PC-3 (cell line): Measurements from ENCODE around the gene CFAP20DC. TPM values are rescaled to one million over a fixed set of nuclear protein-coding genes. Genes with fewer than 3 reads are reported as not detected.
"Not testable (repeated sequence)": the region's sequence is repeated elsewhere in the genome, so short reads cannot be mapped to it uniquely, and the experiment has no call there.

Experiments
- ATAC-seq: fragments of 200-7000 bp; cut with Tn5 transposase; 2 replicates; pipeline ENCODE4 v1.9.1; 2020; ENCODE audit warnings: mild to moderate bottlenecking, moderate library complexity
- BruUV-seq: library from RNA; stranded (reverse); fragments of 400-500 nt; replicated peaks from 2 replicates; lab custom pipeline; 2021; lab: Mats Ljungman, UMichigan
- CTCF ChIA-PET: fragments of 300-600 bp; sonication (Branson Sonifier 250); formaldehyde crosslinking; loops from one replicate; lab custom pipeline; 2022; ENCODE audit warnings: antibody characterized with exemption; lab: Charles Lee
- POLR2A ChIA-PET: fragments of 300-600 bp; sonication (Branson Sonifier 250); formaldehyde crosslinking; loops from one replicate; lab custom pipeline; 2022; ENCODE audit warnings: antibody characterized with exemption; ENCODE audit not compliant: unreplicated experiment; lab: Charles Lee
- DNase-seq: peaks from one replicate; pipeline ENCODE4 v3.0.0-alpha.2; 2015
- H2AFZ ChIP-seq: fragments of 300-600 bp; sonication (generic); 2 replicates; pipeline ENCODE4 v1.6.0; 2016; ENCODE audit warnings: antibody characterized with exemption, low read length
- H3F3A ChIP-seq: fragments of 300-600 bp; sonication (generic); one replicate; pipeline ENCODE4 v1.6.0; 2017; ENCODE audit warnings: antibody characterized with exemption, low read length, control low read depth, mild to moderate bottlenecking; ENCODE audit not compliant: unreplicated experiment
- H3K27ac ChIP-seq: fragments of 300-600 bp; sonication (generic); 2 replicates; pipeline ENCODE4 v1.5.1; 2016; ENCODE audit warnings: mild to moderate bottlenecking, low read length
- H3K27me3 ChIP-seq: fragments of 300-600 bp; sonication (generic); 2 replicates; pipeline ENCODE4 v1.6.1; 2016; ENCODE audit warnings: low read length, mixed read lengths
- H3K36me3 ChIP-seq: fragments of 300-600 bp; sonication (generic); 2 replicates; pipeline ENCODE4 v1.6.1; 2016; ENCODE audit warnings: low read depth, mixed run types, low read length, mixed read lengths
- H3K4me1 ChIP-seq: fragments of 300-600 bp; sonication (generic); 2 replicates; pipeline ENCODE4 v1.5.1; 2016; ENCODE audit warnings: low read length; ENCODE audit not compliant: insufficient read depth
- H3K4me2 ChIP-seq: fragments of 300-600 bp; sonication (generic); 2 replicates; pipeline ENCODE4 v1.6.0; 2016; ENCODE audit warnings: low read length
- H3K4me3 ChIP-seq: fragments of 300-600 bp; sonication (generic); 2 replicates; pipeline ENCODE4 v1.5.1; 2016; ENCODE audit warnings: mild to moderate bottlenecking, low read length, mixed read lengths
- H3K79me2 ChIP-seq: fragments of 300-600 bp; sonication (generic); 2 replicates; pipeline ENCODE4 v1.6.1; 2017; ENCODE audit warnings: low read length, mixed read lengths
- H3K9ac ChIP-seq: fragments of 300-600 bp; sonication (generic); 2 replicates; pipeline ENCODE4 v1.6.0; 2016; ENCODE audit warnings: mild to moderate bottlenecking, low read length
- H3K9me2 ChIP-seq: fragments of 300-600 bp; sonication (generic); replicated peaks from 2 replicates; pipeline ENCODE4 v1.6.1; 2016; ENCODE audit warnings: mixed run types, low read length, mixed read lengths
- H3K9me3 ChIP-seq: fragments of 300-600 bp; sonication (generic); 2 replicates; pipeline ENCODE4 v1.6.1; 2016; ENCODE audit warnings: low read length, mixed read lengths
- H4K20me1 ChIP-seq: fragments of 300-600 bp; sonication (generic); 2 replicates; pipeline ENCODE4 v1.6.1; 2016; ENCODE audit warnings: low read length, mixed read lengths
- EZH2 ChIP-seq: fragments of 300-600 bp; sonication (generic); IDR thresholded peaks from one replicate; pipeline ENCODE4 v1.6.1; 2017; ENCODE audit warnings: antibody characterized with exemption, mild to moderate bottlenecking, low read length; ENCODE audit not compliant: unreplicated experiment
- EZH2phosphoT487 ChIP-seq: fragments of 300-600 bp; sonication (generic); IDR thresholded peaks from 2 replicates; pipeline ENCODE4 v1.6.1; 2018; ENCODE audit warnings: mild to moderate bottlenecking, antibody characterized with exemption, low read length, borderline replicate concordance
- intact Hi-C: fragments of 100-400 bp; cut with micrococcal nuclease; formaldehyde crosslinking; loops from 2 replicates; pipeline ENCODE4 v1.9.0; 2023
- total RNA-seq: library from RNA; depleted of rRNA; stranded (reverse); fragments of >200 nt; gene quantifications from 2 replicates; pipeline ENCODE4 v1.2.3, GENCODE V29; 2014
- TF ChIP-seq, protein P1 (sequence below): fragments of 300-600 bp; sonication (generic); conservative IDR thresholded peaks from 2 replicates; pipeline ENCODE4 v1.5.1; 2017; ENCODE audit warnings: antibody characterized with exemption, low read depth, mild to moderate bottlenecking, low read length

The CFAP20DC gene
- total RNA-seq, 1 experiment from 2014 or later = 15.4 TPM

DNA sequence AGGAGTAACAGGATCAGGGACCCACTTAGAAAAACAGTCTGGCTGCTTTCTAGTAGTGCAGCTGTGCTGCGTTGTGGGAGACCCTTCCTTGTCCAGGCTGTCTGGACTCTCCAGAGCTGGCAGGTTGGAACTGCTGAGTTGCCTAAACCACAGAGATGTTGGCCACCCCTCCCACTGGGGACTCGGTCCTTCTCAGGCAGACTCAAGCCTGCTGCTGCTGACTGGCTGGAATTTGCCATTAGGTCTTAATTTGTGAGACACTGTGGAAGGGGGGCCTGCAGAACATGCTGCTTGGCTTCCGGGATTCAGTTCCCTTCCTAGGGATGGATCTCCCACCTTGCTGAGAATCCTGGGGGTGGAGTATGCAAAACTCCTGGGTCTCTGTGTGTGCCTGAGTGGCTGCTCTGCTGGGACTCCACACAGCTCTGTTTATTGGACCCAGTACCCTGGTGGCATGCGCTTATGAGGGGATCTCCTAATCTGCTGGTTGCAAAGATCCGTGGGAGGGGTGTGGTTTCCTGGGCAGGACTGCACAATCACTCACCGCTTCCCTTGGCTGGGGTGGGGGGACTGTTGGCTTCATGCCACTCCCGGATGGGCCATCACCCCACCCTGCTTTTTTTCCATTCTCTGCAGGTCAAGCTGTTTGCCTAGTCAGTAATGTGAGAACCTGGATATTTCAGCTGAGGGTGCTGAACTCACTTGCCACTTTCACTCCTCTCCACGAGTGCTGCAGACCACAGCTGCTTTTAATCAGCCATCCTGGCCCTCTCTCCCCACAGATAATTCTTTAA, 150.5 kb downstream of the CFAP20DC start:
- no peak overlapping the region for H3K9ac ChIP-seq
- DNase-seq = peak; percentile 47
- H3K4me3 ChIP-seq = no peak overlapping the region
- no peaks in the 10 kb centered on the region for H3K27me3 ChIP-seq
- no peaks in the 10 kb centered on the region for H3K36me3 ChIP-seq
- H2AFZ ChIP-seq = no peak overlapping the region
- H3K9me3 ChIP-seq = no peaks in the 10 kb centered on the region
- ATAC-seq = peak; percentile 40; the same call in 1 of the 2 replicates
- ChIA-PET CTCF (no interaction called here), POLR2A (no interaction called here)
- no peaks in the 10 kb centered on the region for H3K9me2 ChIP-seq
- H3K79me2 ChIP-seq = no peaks in the 10 kb centered on the region
- no peak overlapping the region for H3K27ac ChIP-seq
- no TSS peak for BruUV-seq
- no peak for TF ChIP-seq EZH2phosphoT487
- TF ChIP-seq, protein P1, sequence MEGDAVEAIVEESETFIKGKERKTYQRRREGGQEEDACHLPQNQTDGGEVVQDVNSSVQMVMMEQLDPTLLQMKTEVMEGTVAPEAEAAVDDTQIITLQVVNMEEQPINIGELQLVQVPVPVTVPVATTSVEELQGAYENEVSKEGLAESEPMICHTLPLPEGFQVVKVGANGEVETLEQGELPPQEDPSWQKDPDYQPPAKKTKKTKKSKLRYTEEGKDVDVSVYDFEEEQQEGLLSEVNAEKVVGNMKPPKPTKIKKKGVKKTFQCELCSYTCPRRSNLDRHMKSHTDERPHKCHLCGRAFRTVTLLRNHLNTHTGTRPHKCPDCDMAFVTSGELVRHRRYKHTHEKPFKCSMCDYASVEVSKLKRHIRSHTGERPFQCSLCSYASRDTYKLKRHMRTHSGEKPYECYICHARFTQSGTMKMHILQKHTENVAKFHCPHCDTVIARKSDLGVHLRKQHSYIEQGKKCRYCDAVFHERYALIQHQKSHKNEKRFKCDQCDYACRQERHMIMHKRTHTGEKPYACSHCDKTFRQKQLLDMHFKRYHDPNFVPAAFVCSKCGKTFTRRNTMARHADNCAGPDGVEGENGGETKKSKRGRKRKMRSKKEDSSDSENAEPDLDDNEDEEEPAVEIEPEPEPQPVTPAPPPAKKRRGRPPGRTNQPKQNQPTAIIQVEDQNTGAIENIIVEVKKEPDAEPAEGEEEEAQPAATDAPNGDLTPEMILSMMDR = no peak
- no peak for TF ChIP-seq EZH2
- H3F3A ChIP-seq = no peaks in the 10 kb centered on the region
- H3K4me2 ChIP-seq = no peak overlapping the region
- H3K4me1 ChIP-seq = peaks cover 12% of the 10 kb centered on the region; the same call in 1 of the 2 replicates
- H4K20me1 ChIP-seq = no peaks in the 10 kb centered on the region
- intact Hi-C loops = no loop called here

DNA sequence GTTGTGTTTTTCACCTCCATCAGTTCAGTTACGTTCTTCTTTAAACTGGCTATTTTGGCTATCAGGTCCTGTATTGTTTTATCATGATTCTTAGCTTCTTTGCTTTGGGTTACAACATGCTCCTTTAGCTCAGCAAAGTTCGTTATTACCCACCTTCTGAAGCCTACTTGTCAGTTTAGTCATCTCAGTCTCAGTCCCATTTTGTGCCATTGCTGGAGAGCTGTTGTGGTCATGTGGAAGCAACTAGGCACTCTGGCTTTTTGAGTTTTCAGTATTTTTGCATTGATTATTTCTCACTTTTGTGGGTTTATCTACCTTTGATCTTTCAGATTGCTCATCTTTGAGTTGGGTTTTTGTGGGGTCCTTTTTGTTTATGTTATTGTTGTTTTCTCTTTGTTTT, 151.3 kb downstream of the CFAP20DC start:
- intact Hi-C loops = no loop called here
- ATAC-seq = no peak
- H3K4me2 ChIP-seq = no peak overlapping the region
- ChIA-PET CTCF (no interaction called here), POLR2A (no interaction called here)
- H3K27me3 ChIP-seq = no peaks in the 10 kb centered on the region
- H3F3A ChIP-seq = no peaks in the 10 kb centered on the region
- no peaks in the 10 kb centered on the region for H3K36me3 ChIP-seq
- H2AFZ ChIP-seq = no peak overlapping the region
- no peak for DNase-seq
- no peak overlapping the region for H3K9ac ChIP-seq
- no peak overlapping the region for H3K4me3 ChIP-seq
- no TSS peak for BruUV-seq
- H3K4me1 ChIP-seq = peaks cover 12% of the 10 kb centered on the region; the same call in 1 of the 2 replicates
- TF ChIP-seq EZH2phosphoT487 (no peak), EZH2 (no peak)
- TF ChIP-seq, protein P1 = no peak
- no peaks in the 10 kb centered on the region for H4K20me1 ChIP-seq
- H3K27ac ChIP-seq = no peak overlapping the region
- H3K9me2 ChIP-seq = no peaks in the 10 kb centered on the region
- no peaks in the 10 kb centered on the region for H3K79me2 ChIP-seq
- no peaks in the 10 kb centered on the region for H3K9me3 ChIP-seq

DNA sequence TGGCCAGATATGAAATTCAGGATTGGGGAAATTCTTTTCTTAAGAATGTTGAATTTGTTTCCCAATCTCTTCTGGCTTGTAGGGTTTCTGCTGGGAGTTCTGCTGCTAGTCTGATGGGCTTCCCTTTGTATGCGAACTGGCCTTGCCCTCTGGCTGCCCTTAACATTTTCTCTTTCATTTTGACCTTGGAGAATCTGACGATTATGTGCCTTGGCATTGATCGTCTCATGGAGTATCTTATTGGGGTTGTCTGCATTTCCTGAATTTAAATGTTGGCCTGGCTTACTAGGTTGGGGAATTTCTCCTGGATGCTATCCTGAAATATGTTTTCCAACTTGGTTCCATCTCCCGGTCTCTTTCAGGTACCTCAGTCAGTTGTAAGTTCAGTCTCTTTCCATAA, 152.2 kb downstream of the CFAP20DC start:
- no peaks in the 10 kb centered on the region for H3K27me3 ChIP-seq
- H4K20me1 ChIP-seq = no peaks in the 10 kb centered on the region
- TF ChIP-seq, protein P1 = no peak
- TF ChIP-seq EZH2 = no peak
- TF ChIP-seq EZH2phosphoT487 = no peak
- DNase-seq (no peak), ATAC-seq (no peak)
- H3K4me3 ChIP-seq = no peak overlapping the region
- H3K4me2 ChIP-seq = no peak overlapping the region
- H2AFZ ChIP-seq = no peak overlapping the region
- no peaks in the 10 kb centered on the region for H3K9me3 ChIP-seq
- no peak overlapping the region for H3K27ac ChIP-seq
- H3K36me3 ChIP-seq = no peaks in the 10 kb centered on the region
- H3K79me2 ChIP-seq = no peaks in the 10 kb centered on the region
- no peaks in the 10 kb centered on the region for H3K9me2 ChIP-seq
- H3K9ac ChIP-seq = no peak overlapping the region
- ChIA-PET CTCF (no interaction called here), POLR2A (no interaction called here)
- no TSS peak for BruUV-seq
- intact Hi-C loops = no loop called here
- H3F3A ChIP-seq = no peaks in the 10 kb centered on the region
- H3K4me1 ChIP-seq = peaks cover 12% of the 10 kb centered on the region; the same call in 1 of the 2 replicates

DNA sequence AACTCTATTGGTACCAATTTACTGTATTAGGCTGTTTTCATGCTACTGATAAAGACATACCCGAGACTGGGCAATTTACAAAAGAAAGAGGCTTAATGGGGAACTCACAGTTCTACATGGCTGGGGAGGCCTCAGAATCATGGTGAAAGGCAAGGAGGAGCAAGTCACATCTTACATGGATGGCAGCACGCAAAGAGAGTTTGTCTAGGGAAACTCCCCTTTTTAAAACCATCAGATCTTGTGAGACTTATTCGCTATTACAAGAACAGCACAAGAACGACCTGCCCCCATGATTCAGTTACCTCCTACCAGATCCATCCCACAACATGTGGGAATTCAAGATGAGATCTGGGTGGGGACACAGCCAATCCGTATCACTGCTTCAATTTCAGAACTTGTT, 154.1 kb downstream of the CFAP20DC start:
- H2AFZ ChIP-seq, H3K9me2 ChIP-seq, H3K4me2 ChIP-seq, ATAC-seq, H4K20me1 ChIP-seq, POLR2A ChIA-PET, BruUV-seq, CTCF ChIA-PET, H3K4me3 ChIP-seq, H3K9me3 ChIP-seq, H3K27ac ChIP-seq, H3F3A ChIP-seq, DNase-seq, H3K36me3 ChIP-seq, H3K27me3 ChIP-seq, H3K9ac ChIP-seq, H3K79me2 ChIP-seq, intact Hi-C loops: not testable (repeated sequence)
- H3K4me1 ChIP-seq = peaks cover 12% of the 10 kb centered on the region; the same call in 1 of the 2 replicates
